ENCODE data around the gene NOTCH4.

DNA sequence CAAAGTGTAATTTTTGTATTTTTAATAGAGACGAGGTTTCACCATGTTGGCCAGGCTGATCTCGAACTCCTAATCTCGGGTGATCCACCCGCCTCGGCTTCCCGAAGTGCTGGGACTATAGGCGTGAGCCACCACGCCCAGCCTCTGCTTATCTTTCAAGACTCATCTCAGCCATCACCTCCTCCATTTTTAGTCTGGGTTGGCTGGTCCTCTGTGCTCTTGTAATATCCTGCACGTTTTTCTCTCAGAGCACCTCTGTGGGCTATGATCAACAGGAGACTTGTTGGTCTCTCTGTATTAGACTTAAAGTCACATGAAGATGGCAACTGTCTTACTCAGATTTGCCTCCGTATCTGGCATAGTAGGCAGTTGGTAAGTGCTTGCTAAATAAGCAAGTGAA, 7.6 kb downstream of the NOTCH4 start:
- TF ChIP-seq, protein P1, sequence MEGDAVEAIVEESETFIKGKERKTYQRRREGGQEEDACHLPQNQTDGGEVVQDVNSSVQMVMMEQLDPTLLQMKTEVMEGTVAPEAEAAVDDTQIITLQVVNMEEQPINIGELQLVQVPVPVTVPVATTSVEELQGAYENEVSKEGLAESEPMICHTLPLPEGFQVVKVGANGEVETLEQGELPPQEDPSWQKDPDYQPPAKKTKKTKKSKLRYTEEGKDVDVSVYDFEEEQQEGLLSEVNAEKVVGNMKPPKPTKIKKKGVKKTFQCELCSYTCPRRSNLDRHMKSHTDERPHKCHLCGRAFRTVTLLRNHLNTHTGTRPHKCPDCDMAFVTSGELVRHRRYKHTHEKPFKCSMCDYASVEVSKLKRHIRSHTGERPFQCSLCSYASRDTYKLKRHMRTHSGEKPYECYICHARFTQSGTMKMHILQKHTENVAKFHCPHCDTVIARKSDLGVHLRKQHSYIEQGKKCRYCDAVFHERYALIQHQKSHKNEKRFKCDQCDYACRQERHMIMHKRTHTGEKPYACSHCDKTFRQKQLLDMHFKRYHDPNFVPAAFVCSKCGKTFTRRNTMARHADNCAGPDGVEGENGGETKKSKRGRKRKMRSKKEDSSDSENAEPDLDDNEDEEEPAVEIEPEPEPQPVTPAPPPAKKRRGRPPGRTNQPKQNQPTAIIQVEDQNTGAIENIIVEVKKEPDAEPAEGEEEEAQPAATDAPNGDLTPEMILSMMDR (conservative IDR thresholded peaks at IDR 0.05 in 1 of 2, IDR thresholded peaks at IDR 0.05 in 1 of 2; ENCODE audit: low read depth in 1 of 2, low read length in 2 of 2): no peak
- no peak for TF ChIP-seq EZH2 (IDR thresholded peaks at IDR 0.05; ENCODE audit: low read length, missing control alignments)
